Measurements from ENCODE around the gene PDE3A. TPM values are rescaled to one million over a fixed set of nuclear protein-coding genes. Genes with fewer than 3 reads are reported as not detected.
"Not testable (repeated sequence)": the region's sequence is repeated elsewhere in the genome, so short reads cannot be mapped to it uniquely, and the experiment has no call there.

The PDE3A gene
- total RNA-seq, 2 experiments from 2014 or later, result not detected

GRCh38 chr12:20549108-20549719 is 180.9 kb downstream of the PDE3A start:
- CTCF ChIA-PET, result no interaction called here
- no peak overlapping the region for H3K27ac Mint-ChIP-seq
- no peaks in the 10 kb centered on the region for H3K4me1 Mint-ChIP-seq
- no peaks in the 10 kb centered on the region for H3K27me3 Mint-ChIP-seq
- no peak overlapping the region for H3K4me3 Mint-ChIP-seq
- no peaks in the 10 kb centered on the region for H3K36me3 Mint-ChIP-seq (ENCODE audit: low read depth)
- POLR2A ChIA-PET, result no interaction called here
- H3K9me3 Mint-ChIP-seq, result no peaks in the 10 kb centered on the region
- no peak for DNase-seq

GRCh38 chr12:20551742-20552442 is 183.6 kb downstream of the PDE3A start:
- H3K4me1 Mint-ChIP-seq; CTCF ChIA-PET; H3K4me3 Mint-ChIP-seq; H3K9me3 Mint-ChIP-seq; H3K36me3 Mint-ChIP-seq (ENCODE audit: low read depth); DNase-seq; H3K27me3 Mint-ChIP-seq; POLR2A ChIA-PET; H3K27ac Mint-ChIP-seq: not testable (repeated sequence)

GRCh38 chr12:20552586-20552985 is 184.2 kb downstream of the PDE3A start:
- H3K36me3 Mint-ChIP-seq (ENCODE audit: low read depth); H3K9me3 Mint-ChIP-seq; POLR2A ChIA-PET; H3K27me3 Mint-ChIP-seq; H3K4me1 Mint-ChIP-seq; CTCF ChIA-PET; DNase-seq; H3K27ac Mint-ChIP-seq; H3K4me3 Mint-ChIP-seq: not testable (repeated sequence)

- POLR2A ChIA-PET, result no interaction called here
These were observed 186.7 kb downstream of the PDE3A start for GRCh38 chr12:20555015-20555414.

GRCh38 chr12:20555771-20556170 is 187.4 kb downstream of the PDE3A start:
- POLR2A ChIA-PET, result no interaction called here
- Mint-ChIP-seq H3K27ac (no peak overlapping the region), H3K27me3 (no peaks in the 10 kb centered on the region), H3K9me3 (no peaks in the 10 kb centered on the region), H3K36me3 (ENCODE audit: low read depth) (no peaks in the 10 kb centered on the region), H3K4me3 (no peak overlapping the region), H3K4me1 (no peaks in the 10 kb centered on the region)
- no peak for DNase-seq
- CTCF ChIA-PET, result no interaction called here

More at GRCh38 chr12:20555015-20555414, 186.7 kb downstream of the PDE3A start:
- CTCF ChIA-PET, result no interaction called here
- H3K9me3 Mint-ChIP-seq, result no peaks in the 10 kb centered on the region
- H3K27ac Mint-ChIP-seq, result no peak overlapping the region
- no peaks in the 10 kb centered on the region for H3K36me3 Mint-ChIP-seq (ENCODE audit: low read depth)
- no peak overlapping the region for H3K4me3 Mint-ChIP-seq
- H3K27me3 Mint-ChIP-seq, result no peaks in the 10 kb centered on the region
- no peak for DNase-seq
- H3K4me1 Mint-ChIP-seq, result no peaks in the 10 kb centered on the region

- Mint-ChIP-seq H3K4me1 (no peaks in the 10 kb centered on the region), H3K27ac (no peak overlapping the region), H3K9me3 (no peaks in the 10 kb centered on the region), H3K27me3 (no peaks in the 10 kb centered on the region), H3K4me3 (no peak overlapping the region), H3K36me3 (ENCODE audit: low read depth) (no peaks in the 10 kb centered on the region)
- POLR2A ChIA-PET, result no interaction called here
- CTCF ChIA-PET, result no interaction called here
- no peak for DNase-seq
These were observed 188.8 kb downstream of the PDE3A start for GRCh38 chr12:20557096-20557495.

- Mint-ChIP-seq H3K4me1 (no peaks in the 10 kb centered on the region), H3K9me3 (no peaks in the 10 kb centered on the region), H3K27ac (no peak overlapping the region), H3K36me3 (ENCODE audit: low read depth) (no peaks in the 10 kb centered on the region), H3K27me3 (no peaks in the 10 kb centered on the region), H3K4me3 (no peak overlapping the region)
- DNase-seq, result no peak
- ChIA-PET CTCF (no interaction called here), POLR2A (no interaction called here)
These were observed 192.6 kb downstream of the PDE3A start for GRCh38 chr12:20560935-20561334.

- Mint-ChIP-seq H3K4me3 (no peak overlapping the region), H3K27me3 (no peaks in the 10 kb centered on the region)
- no peak for DNase-seq
These were observed 193.5 kb downstream of the PDE3A start for GRCh38 chr12:20561871-20562270.

GRCh38 chr12:20567413-20567812 is 199.1 kb downstream of the PDE3A start:
- Mint-ChIP-seq H3K27me3 (no peaks in the 10 kb centered on the region), H3K4me3 (no peak overlapping the region), H3K9me3 (no peaks in the 10 kb centered on the region), H3K4me1 (no peaks in the 10 kb centered on the region), H3K27ac (no peak overlapping the region), H3K36me3 (ENCODE audit: low read depth) (no peaks in the 10 kb centered on the region)
- no peak for DNase-seq
- ChIA-PET POLR2A (no interaction called here), CTCF (no interaction called here)

More at GRCh38 chr12:20561871-20562270, 193.5 kb downstream of the PDE3A start:
- no peaks in the 10 kb centered on the region for H3K36me3 Mint-ChIP-seq (ENCODE audit: low read depth)
- POLR2A ChIA-PET, result no interaction called here
- CTCF ChIA-PET, result no interaction called here
- H3K4me1 Mint-ChIP-seq, result no peaks in the 10 kb centered on the region
- H3K9me3 Mint-ChIP-seq, result no peaks in the 10 kb centered on the region
- no peak overlapping the region for H3K27ac Mint-ChIP-seq

GRCh38 chr12:20572451-20572850 is 204.1 kb downstream of the PDE3A start:
- ChIA-PET POLR2A (no interaction called here), CTCF (no interaction called here)
- Mint-ChIP-seq H3K36me3 (ENCODE audit: low read depth) (no peaks in the 10 kb centered on the region), H3K4me3 (no peak overlapping the region), H3K27ac (no peak overlapping the region), H3K4me1 (no peaks in the 10 kb centered on the region), H3K27me3 (peaks cover 2% of the 10 kb centered on the region), H3K9me3 (no peaks in the 10 kb centered on the region)
- DNase-seq, result no peak

- Mint-ChIP-seq H3K27me3 (peaks cover 2% of the 10 kb centered on the region), H3K36me3 (ENCODE audit: low read depth) (no peaks in the 10 kb centered on the region), H3K27ac (no peak overlapping the region), H3K9me3 (no peaks in the 10 kb centered on the region), H3K4me3 (no peak overlapping the region), H3K4me1 (no peaks in the 10 kb centered on the region)
- ChIA-PET POLR2A (no interaction called here), CTCF (no interaction called here)
- no peak for DNase-seq
These were observed 208.2 kb downstream of the PDE3A start for GRCh38 chr12:20576528-20576927.

- Mint-ChIP-seq H3K36me3 (ENCODE audit: low read depth) (no peaks in the 10 kb centered on the region), H3K4me3 (no peak overlapping the region), H3K27me3 (peaks cover 2% of the 10 kb centered on the region), H3K4me1 (no peaks in the 10 kb centered on the region), H3K9me3 (no peaks in the 10 kb centered on the region), H3K27ac (no peak overlapping the region)
- CTCF ChIA-PET, result no interaction called here
- POLR2A ChIA-PET, result no interaction called here
- DNase-seq, result no peak
These were observed 208.7 kb downstream of the PDE3A start for GRCh38 chr12:20577054-20577453.

GRCh38 chr12:20578142-20578541 is 209.8 kb downstream of the PDE3A start:
- Mint-ChIP-seq H3K4me3 (no peak overlapping the region), H3K27me3 (peaks cover 2% of the 10 kb centered on the region), H3K4me1 (no peaks in the 10 kb centered on the region), H3K27ac (no peak overlapping the region), H3K9me3 (no peaks in the 10 kb centered on the region), H3K36me3 (ENCODE audit: low read depth) (no peaks in the 10 kb centered on the region)
- DNase-seq, result no peak
- ChIA-PET CTCF (no interaction called here), POLR2A (no interaction called here)

GRCh38 chr12:20585055-20585625 is 216.8 kb downstream of the PDE3A start:
- ChIA-PET CTCF (no interaction called here), POLR2A (no interaction called here)
- Mint-ChIP-seq H3K4me3 (no peak overlapping the region), H3K27ac (no peak overlapping the region), H3K9me3 (no peaks in the 10 kb centered on the region), H3K36me3 (ENCODE audit: low read depth) (no peaks in the 10 kb centered on the region), H3K27me3 (no peaks in the 10 kb centered on the region), H3K4me1 (no peaks in the 10 kb centered on the region)
- DNase-seq, result no peak
